Tibial artery (tissue), 4 donors: ENCODE measurements around the gene TGFB1I1.

Source experiments
- DNase-seq, 2 donors: peaks; one replicate each; pipeline ENCODE4 v3.0.0-alpha.2; 2019
- H3K27ac ChIP-seq, 2 donors: fragments of 200-600 bp; sonication (generic) in 1 of 2; 1 replicate in 1 of 2; 2 replicates in 1 of 2; pipeline ENCODE4 v1.5.1; 2018 to 2019; ENCODE audit warnings: mild to moderate bottlenecking in 1 of 2
- H3K27me3 ChIP-seq, 2 donors: fragments of 200-600 bp; sonication (generic) in 1 of 2; one replicate each; pipeline versions ENCODE4 v1.5.1 to v1.6.0; 2016 to 2019
- H3K36me3 ChIP-seq, 3 donors: fragments of 200-600 bp; sonication (generic) in 2 of 3; one replicate each; pipeline ENCODE4 v1.5.1; 2016 to 2019; ENCODE audit warnings: mild to moderate bottlenecking in 2 of 3
- H3K4me1 ChIP-seq, 4 donors: fragments of 200-600 bp; sonication (generic) in 2 of 4; 1 replicate in 3 of 4; 2 replicates in 1 of 4; pipeline ENCODE4 v1.5.1; 2016 to 2019
- H3K4me3 ChIP-seq, 2 donors: fragments of 200-600 bp; sonication (generic) in 1 of 2; 1 replicate in 1 of 2; 2 replicates in 1 of 2; pipeline ENCODE4 v1.5.1; 2018 to 2019; ENCODE audit warnings: mild to moderate bottlenecking in 2 of 2
- H3K9me3 ChIP-seq, 3 donors: fragments of 200-600 bp; sonication (generic) in 1 of 3; one replicate each; pipeline ENCODE4 v1.5.1; 2016 to 2019
- CTCF ChIP-seq, 2 experiments: fragments of 200-600 bp in 1 of 2; fragments of 450-650 bp in 1 of 2; IDR thresholded peaks; one replicate each; pipeline ENCODE4 v1.5.1; 2017 to 2019; ENCODE audit warnings: antibody characterized with exemption in 2 of 2, mild to moderate bottlenecking in 1 of 2, moderate library complexity in 1 of 2
- intact Hi-C: fragments of 100-400 bp; cut with DNase I; formaldehyde crosslinking; loops from one replicate; pipeline ENCODE4 v1.15.0; 2023; ENCODE audit warnings: low total_unique reads

The TGFB1I1 gene

GRCh38 chr16:31489298-31489564, 17.3 kb downstream of the TGFB1I1 start:
- Histone ChIP-seq H3K4me3 (no peak overlapping the region), H3K27me3 (peaks cover 0 to 46% of the 10 kb centered on the region in 2 donors), H3K4me1 (peaks cover 11 to 22% (median 18%) of the 10 kb centered on the region in 4 donors), H3K27ac (no peak overlapping the region), H3K36me3 (peaks cover 19 to 47% (median 34%) of the 10 kb centered on the region in 3 donors), H3K9me3 (no peaks in the 10 kb centered on the region)
- no peak for DNase-seq
- no peak for TF ChIP-seq CTCF (IDR thresholded peaks at IDR 0.05)
- intact Hi-C loops: no loop called here

DNA sequence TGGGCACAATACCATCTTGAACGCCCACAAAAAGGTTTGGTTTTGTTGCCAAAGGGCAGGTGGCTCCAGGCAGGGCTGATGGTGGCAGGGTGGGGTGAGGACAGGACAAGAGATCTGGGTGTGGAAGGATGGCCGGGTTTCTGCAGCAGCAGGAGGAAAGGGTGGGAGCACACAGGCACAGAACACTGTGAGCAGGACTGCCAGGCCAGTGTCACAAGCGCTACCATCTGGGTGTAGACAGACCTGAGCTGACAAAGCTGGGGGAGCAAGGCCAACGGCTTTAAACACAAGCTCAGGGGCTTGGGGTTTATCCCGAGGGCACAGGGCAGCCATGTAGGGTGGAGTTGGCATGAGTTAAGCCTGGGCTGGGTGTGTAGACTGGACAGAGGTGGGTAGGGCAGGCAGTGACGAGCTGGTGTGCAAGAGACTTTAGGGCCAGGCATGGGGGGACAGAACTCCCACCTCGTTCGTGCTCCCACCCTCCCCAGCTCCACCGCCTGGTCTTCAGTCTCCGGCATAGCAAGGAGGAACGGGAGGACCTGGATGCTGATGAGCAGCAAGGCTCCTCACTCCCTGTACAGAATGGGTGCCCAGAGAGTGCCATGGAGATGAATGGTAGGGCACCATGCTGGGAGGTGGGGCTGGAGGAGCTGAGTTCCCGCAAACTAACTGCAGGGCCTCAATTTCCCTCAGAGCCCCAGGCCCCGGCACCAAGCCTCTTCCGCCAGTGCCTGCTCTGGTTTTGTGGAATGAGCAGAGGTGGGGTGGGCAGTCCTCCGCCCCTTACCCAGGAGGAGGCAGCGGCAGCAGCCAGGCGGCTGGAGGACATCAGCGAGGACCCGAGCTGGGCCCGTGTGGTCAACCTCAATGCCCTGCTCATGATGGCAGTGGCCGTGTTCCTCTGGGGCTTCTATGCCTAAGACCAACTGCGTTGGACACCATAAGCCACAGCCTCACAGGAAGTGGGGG, 17.9 kb downstream of the TGFB1I1 start:
- intact Hi-C loops: no loop called here
- Histone ChIP-seq H3K36me3 (peaks cover 26 to 54% (median 41%) of the 10 kb centered on the region in 3 donors), H3K27me3 (peaks cover 0 to 44% of the 10 kb centered on the region in 2 donors), H3K4me3 (no peak overlapping the region), H3K27ac (no peak overlapping the region), H3K4me1 (peaks cover 11 to 22% (median 18%) of the 10 kb centered on the region in 4 donors), H3K9me3 (no peaks in the 10 kb centered on the region)
- TF ChIP-seq CTCF (IDR thresholded peaks at IDR 0.05): no peak
- no peak for DNase-seq

GRCh38 chr16:31491778-31492418, 19.9 kb downstream of the TGFB1I1 start:
- no peak overlapping the region for H3K27ac ChIP-seq
- H3K9me3 ChIP-seq: no peaks in the 10 kb centered on the region
- DNase-seq: no peak
- peaks cover 41 to 74% (median 61%) of the 10 kb centered on the region in 3 donors for H3K36me3 ChIP-seq
- H3K4me3 ChIP-seq: no peak overlapping the region
- no peak for TF ChIP-seq CTCF (IDR thresholded peaks at IDR 0.05)
- H3K4me1 ChIP-seq: peaks cover 11 to 20% (median 18%) of the 10 kb centered on the region in 4 donors
- H3K27me3 ChIP-seq: peaks cover 0 to 24% of the 10 kb centered on the region in 2 donors
- intact Hi-C loops: no loop called here

GRCh38 chr16:31493506-31494125, 21.7 kb downstream of the TGFB1I1 start:
- peaks cover 0 to 3% (median 2%) of the 10 kb centered on the region in 4 donors for H3K4me1 ChIP-seq
- H3K36me3 ChIP-seq: peaks cover 47 to 91% (median 77%) of the 10 kb centered on the region in 3 donors
- no peaks in the 10 kb centered on the region for H3K9me3 ChIP-seq
- no peak for DNase-seq
- H3K27ac ChIP-seq: no peak overlapping the region
- H3K4me3 ChIP-seq: no peak overlapping the region
- intact Hi-C loops: no loop called here
- no peak for TF ChIP-seq CTCF (IDR thresholded peaks at IDR 0.05)
- peaks cover 0 to 7% of the 10 kb centered on the region in 2 donors for H3K27me3 ChIP-seq

DNA sequence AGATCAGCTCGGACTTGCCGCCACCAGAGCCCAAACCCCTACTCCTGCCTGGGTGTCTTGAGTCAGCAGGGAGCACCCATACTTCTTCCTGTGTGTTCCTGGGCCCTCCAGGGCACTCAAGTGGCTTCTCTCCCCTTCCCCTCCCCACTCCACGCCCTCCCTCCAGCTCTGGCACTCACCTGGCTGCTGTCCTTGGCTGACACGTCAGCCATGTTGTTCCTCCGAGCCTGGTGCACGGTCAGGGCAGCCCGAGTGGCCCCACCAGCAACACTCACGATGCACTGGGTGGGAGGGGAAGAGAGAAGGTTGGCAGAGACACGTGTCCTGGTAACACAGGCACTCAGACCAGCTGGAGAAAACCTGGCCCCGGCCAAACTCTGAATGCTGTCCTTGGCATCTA, 24.7 kb downstream of the TGFB1I1 start:
- no peaks in the 10 kb centered on the region for H3K9me3 ChIP-seq
- no peak overlapping the region for H3K4me3 ChIP-seq
- no peak overlapping the region for H3K27ac ChIP-seq
- H3K4me1 ChIP-seq: no peaks in the 10 kb centered on the region
- no peak for TF ChIP-seq CTCF (IDR thresholded peaks at IDR 0.05)
- no peaks in the 10 kb centered on the region for H3K27me3 ChIP-seq
- intact Hi-C loops: no loop called here
- H3K36me3 ChIP-seq: peaks cover 59 to 90% (median 77%) of the 10 kb centered on the region in 3 donors
- no peak for DNase-seq
